ENCODE measurements around the gene SPATA13.

GRCh38 chr13:24215732-24216131, 55.2 kb downstream of the SPATA13 start:
- no peak for TF ChIP-seq CTCF (IDR thresholded peaks at IDR 0.05)
- TF ChIP-seq POLR2A (IDR thresholded peaks at IDR 0.05): peak in 1 of 2 donors; percentile 40

Measured in adrenal gland (tissue), 5 donors.